Fibroblast of pulmonary artery (primary cell): ENCODE data around the gene COQ3.
A peak's percentile ranks its signal among the peaks of the same experiment; 100 is the strongest.

Experiments used
- DNase-seq: peaks from one replicate; pipeline ENCODE4 v3.0.0-alpha.2; 2010; ENCODE audit warnings: low read depth
- H3K4me3 ChIP-seq: replicated peaks from 2 replicates; pipeline ENCODE4 v1.5.1; 2011; ENCODE audit warnings: low read depth, mild to moderate bottlenecking, control low read depth, low read length, moderate library complexity
- TF ChIP-seq, protein P1 (sequence below): IDR thresholded peaks from 2 replicates; pipeline ENCODE4 v1.5.1; 2011; ENCODE audit warnings: mild to moderate bottlenecking, control low read depth, low read length, inconsistent platforms; ENCODE audit errors: missing control alignments

COQ3 gene

DNA sequence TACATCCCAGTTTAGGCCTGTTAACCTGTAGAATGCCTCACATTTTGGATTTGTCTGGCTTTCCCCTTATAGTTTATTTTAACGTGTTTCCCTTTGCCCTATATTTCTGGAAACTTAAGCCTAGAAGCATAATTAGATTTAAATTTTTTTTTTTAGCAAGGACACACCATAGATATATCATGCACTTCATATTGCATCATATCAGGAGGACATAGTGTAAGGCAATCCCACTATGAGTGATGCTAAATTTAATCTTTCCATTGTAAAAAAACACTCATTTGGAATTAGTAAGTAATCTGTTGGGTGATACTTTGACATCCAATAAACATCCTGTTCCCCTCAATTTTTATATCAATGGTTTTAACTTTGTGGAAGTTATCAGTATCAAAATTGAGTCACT, 34.2 kb downstream of the COQ3 start:
- TF ChIP-seq, protein P1, sequence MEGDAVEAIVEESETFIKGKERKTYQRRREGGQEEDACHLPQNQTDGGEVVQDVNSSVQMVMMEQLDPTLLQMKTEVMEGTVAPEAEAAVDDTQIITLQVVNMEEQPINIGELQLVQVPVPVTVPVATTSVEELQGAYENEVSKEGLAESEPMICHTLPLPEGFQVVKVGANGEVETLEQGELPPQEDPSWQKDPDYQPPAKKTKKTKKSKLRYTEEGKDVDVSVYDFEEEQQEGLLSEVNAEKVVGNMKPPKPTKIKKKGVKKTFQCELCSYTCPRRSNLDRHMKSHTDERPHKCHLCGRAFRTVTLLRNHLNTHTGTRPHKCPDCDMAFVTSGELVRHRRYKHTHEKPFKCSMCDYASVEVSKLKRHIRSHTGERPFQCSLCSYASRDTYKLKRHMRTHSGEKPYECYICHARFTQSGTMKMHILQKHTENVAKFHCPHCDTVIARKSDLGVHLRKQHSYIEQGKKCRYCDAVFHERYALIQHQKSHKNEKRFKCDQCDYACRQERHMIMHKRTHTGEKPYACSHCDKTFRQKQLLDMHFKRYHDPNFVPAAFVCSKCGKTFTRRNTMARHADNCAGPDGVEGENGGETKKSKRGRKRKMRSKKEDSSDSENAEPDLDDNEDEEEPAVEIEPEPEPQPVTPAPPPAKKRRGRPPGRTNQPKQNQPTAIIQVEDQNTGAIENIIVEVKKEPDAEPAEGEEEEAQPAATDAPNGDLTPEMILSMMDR: no peak
- DNase-seq: no peak
- no peak overlapping the region for H3K4me3 ChIP-seq

DNA sequence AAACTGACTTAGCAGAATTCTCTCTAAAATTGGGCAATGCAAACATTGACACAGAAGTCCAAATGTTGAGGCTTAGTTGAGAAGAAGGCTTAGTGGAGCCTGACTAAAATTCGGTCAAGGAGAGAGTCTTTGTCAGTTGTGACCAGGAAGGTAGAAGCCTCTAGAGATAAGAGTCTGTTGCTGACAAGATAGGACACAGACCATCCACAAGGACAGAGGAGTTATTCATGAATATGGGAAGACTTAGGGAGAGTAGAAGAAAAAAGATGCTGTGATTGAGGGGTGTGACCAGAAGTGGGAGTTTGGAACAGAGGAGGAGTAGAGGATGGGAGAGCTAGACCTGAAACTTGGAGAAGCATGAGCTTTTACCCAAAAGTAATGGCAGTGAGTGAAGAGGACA, 37.4 kb downstream of the COQ3 start:
- TF ChIP-seq, protein P1: no peak
- no peak overlapping the region for H3K4me3 ChIP-seq
- no peak for DNase-seq

DNA sequence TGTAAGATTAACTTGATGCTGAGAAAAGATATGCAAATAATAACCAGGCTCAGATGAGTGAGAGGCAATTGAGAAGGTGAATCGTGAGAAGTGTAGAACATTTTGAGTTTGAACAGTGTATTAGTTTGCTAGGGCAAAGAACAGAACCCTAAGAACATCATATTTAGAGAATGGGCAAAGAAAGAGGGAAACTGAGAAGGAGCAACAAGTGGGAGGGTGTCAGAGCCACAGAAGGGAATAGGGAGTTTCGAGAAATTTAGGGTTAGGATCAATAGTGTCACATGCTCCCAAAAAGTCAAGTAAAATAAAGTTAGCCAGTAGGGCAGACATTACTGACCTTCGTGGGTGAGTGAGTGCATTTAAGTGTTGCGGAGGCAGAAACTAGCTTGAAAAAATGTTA, 39.0 kb downstream of the COQ3 start:
- DNase-seq: no peak
- H3K4me3 ChIP-seq: no peak overlapping the region
- TF ChIP-seq, protein P1: no peak

DNA sequence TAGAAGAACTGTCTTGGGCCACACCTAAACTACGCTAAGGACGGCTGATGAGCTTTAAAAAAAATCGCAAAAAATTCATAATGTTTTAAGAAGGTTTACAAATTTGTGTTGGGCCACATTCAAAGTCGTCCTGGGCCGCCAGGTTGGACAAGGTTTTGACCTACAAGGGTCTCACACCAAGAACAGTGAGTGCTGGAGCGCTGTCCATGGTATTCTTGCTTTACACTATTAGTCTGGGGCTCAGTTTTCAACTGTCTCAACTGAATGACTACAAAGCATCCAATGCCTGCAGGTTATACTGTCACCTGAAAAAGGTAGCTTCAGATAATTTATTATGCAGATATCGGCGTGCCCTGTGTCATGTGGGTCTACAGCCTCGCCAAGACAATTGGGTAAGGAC, 40.9 kb downstream of the COQ3 start:
- peak; percentile 26 for DNase-seq
- no peak overlapping the region for H3K4me3 ChIP-seq
- TF ChIP-seq, protein P1: no peak

DNA sequence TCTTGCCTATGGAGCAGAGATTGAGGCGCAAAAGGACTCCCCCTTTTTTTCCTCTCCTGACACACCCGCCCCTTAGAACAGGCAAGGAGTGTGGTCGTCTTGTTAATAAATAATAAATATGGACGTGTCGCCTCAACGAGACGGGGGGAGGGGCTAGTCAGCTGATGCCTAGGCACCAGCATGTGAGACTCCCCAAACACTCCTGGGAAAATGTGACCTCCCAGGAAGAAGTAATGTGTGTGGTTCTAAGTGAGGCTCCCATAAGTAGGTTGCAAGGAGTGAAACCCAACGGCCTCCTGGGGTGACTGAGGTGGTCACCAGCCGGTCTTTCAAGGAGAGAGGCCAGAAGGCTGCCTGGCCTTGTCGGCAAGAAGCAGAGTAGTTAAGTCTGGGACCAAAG, 43.4 kb downstream of the COQ3 start:
- H3K4me3 ChIP-seq: no peak overlapping the region
- no peak for DNase-seq
- TF ChIP-seq, protein P1: no peak

DNA sequence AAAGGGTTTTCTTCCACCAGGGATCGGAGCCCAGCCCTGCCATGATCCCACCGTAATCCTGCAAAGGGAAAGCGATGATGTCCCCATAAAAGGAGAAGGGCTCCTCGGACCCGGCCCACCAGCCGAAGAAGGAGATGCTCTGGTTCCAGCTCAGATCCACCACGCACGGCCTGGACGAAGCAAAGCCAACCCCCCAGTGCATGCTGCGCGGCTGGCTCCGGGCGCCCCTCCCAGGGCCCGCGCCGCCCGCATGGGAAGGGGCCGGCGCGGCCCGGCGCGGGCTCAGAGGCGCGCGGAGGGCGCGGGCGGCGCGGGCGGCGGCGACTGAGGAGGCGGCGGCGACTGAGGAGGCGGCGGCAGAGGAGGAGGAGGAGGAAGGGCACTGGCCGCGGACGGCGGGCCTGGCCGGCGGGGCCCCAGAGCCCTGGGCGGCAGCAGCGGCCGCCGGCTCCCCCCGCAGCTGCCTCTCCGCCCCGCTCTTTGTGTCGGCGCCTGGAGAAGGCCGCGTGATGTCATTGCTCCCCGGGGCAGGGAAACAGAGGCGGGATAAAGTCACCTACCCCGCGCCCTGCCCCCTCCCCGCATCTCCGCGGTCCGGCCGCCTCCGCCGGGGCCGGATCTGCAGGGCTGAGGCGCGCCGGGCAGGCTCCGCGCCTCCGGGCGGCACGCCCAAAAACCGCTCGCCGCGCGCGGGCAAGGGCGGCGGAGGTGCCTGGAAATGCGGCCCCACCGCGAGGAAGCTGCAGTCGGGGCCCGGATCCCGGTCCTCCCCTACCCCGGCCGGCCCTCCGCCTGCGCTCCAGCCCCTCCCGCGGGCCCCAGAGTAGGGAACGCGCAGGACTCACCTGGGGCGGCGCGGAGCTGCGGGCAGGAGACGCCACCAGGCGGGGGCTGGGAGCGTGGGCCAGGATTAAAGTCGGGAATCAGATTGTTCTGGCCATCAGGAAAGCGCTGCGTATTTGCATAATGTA, 44.5 kb downstream of the COQ3 start, which contains the start of gene FAXC:
Gene FAXC, minus strand, starts transcription at position 504 of the 971 bp plus-strand sequence. Its CDS starts 302 bp downstream, at position 202.
- DNase-seq: peak; percentile 13
- TF ChIP-seq, protein P1: no peak

More for the DNA sequence above, 44.5 kb downstream of the COQ3 start, which contains the start of gene FAXC:
- peak within 1 kb of the TSS; percentile 54 for H3K4me3 ChIP-seq
